OCI-LY3 (cell line): ENCODE data around the gene LIPG.

Source experiments
- H2AFZ ChIP-seq: fragments of 200-600, 300-600 bp; shearing (Covaris generic); 2 replicates; pipeline ENCODE4 v1.6.0; 2014; ENCODE audit warnings: antibody characterized with exemption, low read depth, low read length
- H3K27ac ChIP-seq: fragments of 200-600, 300-600 bp; sonication (generic); 2 replicates; pipeline ENCODE4 v1.5.1; 2014; ENCODE audit warnings: mild to moderate bottlenecking, low read length, moderate library complexity, mixed read lengths
- H3K27me3 ChIP-seq: fragments of 200-600, 300-600 bp; sonication (generic); 2 replicates; pipeline ENCODE4 v1.6.1; 2014; ENCODE audit warnings: low read depth, low read length, mixed read lengths
- H3K36me3 ChIP-seq: fragments of 200-600, 300-600 bp; sonication (generic); replicated peaks from 2 replicates; pipeline ENCODE3; 2014; ENCODE audit warnings: low read depth, low read length, mixed read lengths
- H3K4me1 ChIP-seq: fragments of 300-600, 200-600 bp; sonication (generic); 2 replicates; pipeline ENCODE4 v1.6.1; 2014; ENCODE audit warnings: low read length, mixed read lengths
- H3K4me2 ChIP-seq: fragments of 200-600, 300-600 bp; sonication (generic); 2 replicates; pipeline ENCODE4 v1.6.1; 2014; ENCODE audit warnings: low read length, mixed read lengths
- H3K4me3 ChIP-seq: fragments of 300-600, 200-600 bp; sonication (generic); 2 replicates; pipeline ENCODE4 v1.5.1; 2014; ENCODE audit warnings: antibody characterized with exemption, mild to moderate bottlenecking, low read length, moderate library complexity
- H3K79me2 ChIP-seq: fragments of 300-600, 200-600 bp; shearing (Covaris generic); 2 replicates; pipeline ENCODE4 v1.6.1; 2014; ENCODE audit warnings: mild to moderate bottlenecking, low read length, mixed read lengths
- H3K9ac ChIP-seq: fragments of 300-600, 200-600 bp; shearing (Covaris generic); 2 replicates; pipeline ENCODE4 v1.6.0; 2014; ENCODE audit warnings: mild to moderate bottlenecking, low read length, moderate library complexity
- H3K9me3 ChIP-seq: fragments of 200-600, 300-600 bp; shearing (Covaris generic); 2 replicates; pipeline ENCODE4 v1.6.1; 2014; ENCODE audit warnings: low read length, mixed read lengths; ENCODE audit not compliant: insufficient read depth
- H4K20me1 ChIP-seq: fragments of 200-600, 300-600 bp; sonication (generic); 2 replicates; pipeline ENCODE4 v1.6.1; 2016; ENCODE audit warnings: low read length, mixed read lengths; ENCODE audit not compliant: insufficient read depth
- CTCF ChIP-seq: fragments of 200-600, 300-600 bp; sonication (generic); IDR thresholded peaks from 2 replicates; pipeline ENCODE4 v1.5.1; 2014; ENCODE audit warnings: antibody characterized with exemption, low read length, low read depth
- EZH2phosphoT487 ChIP-seq: fragments of 200-600 bp; shearing (Covaris generic); IDR thresholded peaks from 2 replicates; pipeline ENCODE4 v1.6.1; 2018; ENCODE audit warnings: antibody characterized with exemption, mixed run types, low read depth

Gene LIPG

GRCh38 chr18:49565101-49565500, 3.2 kb downstream of the LIPG start:
- no peaks in the 10 kb centered on the region for H3K36me3 ChIP-seq
- H3K27ac ChIP-seq: no peak overlapping the region
- H3K79me2 ChIP-seq: no peaks in the 10 kb centered on the region
- no peaks in the 10 kb centered on the region for H4K20me1 ChIP-seq
- TF ChIP-seq EZH2phosphoT487 (no peak), CTCF (no peak)
- no peaks in the 10 kb centered on the region for H3K9me3 ChIP-seq
- peak overlapping the region; percentile 12 for H2AFZ ChIP-seq
- H3K4me1 ChIP-seq: peaks cover 47% of the 10 kb centered on the region
- peak overlapping the region; percentile 20 for H3K9ac ChIP-seq
- H3K4me2 ChIP-seq: peak overlapping the region; percentile 87
- peaks cover 24% of the 10 kb centered on the region for H3K27me3 ChIP-seq
- peak overlapping the region; percentile 69 for H3K4me3 ChIP-seq

DNA sequence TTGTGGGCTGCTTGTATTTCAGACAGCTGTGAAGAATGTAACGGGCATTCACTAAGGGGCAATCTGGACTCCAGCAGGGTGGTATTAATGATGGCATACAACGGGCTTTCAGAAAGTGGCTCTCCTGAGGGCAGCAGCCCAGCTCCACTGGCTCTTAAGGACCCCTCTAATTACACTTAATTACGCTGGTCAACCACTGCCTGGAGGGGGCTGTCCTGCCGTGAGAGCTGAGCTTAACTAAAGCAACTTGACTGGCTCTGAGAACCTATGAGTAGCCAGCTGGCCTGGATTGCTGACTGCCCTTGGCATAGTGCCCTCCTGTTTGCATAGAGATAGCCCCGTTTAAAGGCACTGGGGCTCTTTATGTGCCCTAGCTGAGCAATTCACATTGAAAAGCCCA, 3.8 kb downstream of the LIPG start:
- H3K4me2 ChIP-seq: peak overlapping the region; percentile 87

DNA sequence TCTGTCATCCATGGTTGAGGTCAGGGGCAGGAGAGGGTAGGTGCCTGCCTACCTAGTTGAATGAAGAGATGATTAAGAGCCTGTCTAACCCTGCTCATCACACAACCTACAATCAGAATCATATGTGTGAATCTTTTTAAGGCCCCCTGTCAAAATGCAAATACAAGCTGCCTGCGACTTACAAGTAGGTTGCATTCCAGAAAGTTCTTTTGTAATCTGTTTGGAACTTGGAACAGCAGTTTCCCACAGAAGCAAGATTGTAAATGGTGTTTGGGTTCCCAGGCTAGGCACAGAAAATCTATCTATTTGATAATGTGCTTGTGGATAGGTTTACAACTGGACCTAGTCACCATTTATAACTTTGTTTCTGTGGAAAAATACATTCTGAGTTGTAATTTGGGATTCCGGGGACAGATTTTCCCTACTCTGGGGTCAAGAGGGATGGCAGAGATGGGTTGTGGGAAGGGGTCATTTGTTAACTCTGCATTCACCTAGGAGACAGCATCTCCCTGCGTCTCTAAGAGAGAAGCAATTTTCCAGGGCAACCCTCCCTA, 4.4 kb downstream of the LIPG start:
- H3K27ac ChIP-seq: no peak overlapping the region
- H2AFZ ChIP-seq: no peak overlapping the region
- H3K4me2 ChIP-seq: no peak overlapping the region
- no peaks in the 10 kb centered on the region for H4K20me1 ChIP-seq
- no peak overlapping the region for H3K9ac ChIP-seq
- no peaks in the 10 kb centered on the region for H3K36me3 ChIP-seq
- TF ChIP-seq CTCF (no peak), EZH2phosphoT487 (no peak)
- H3K79me2 ChIP-seq: no peaks in the 10 kb centered on the region
- peaks cover 19% of the 10 kb centered on the region for H3K27me3 ChIP-seq
- H3K4me1 ChIP-seq: peaks cover 41% of the 10 kb centered on the region
- H3K4me3 ChIP-seq: no peak overlapping the region
- no peaks in the 10 kb centered on the region for H3K9me3 ChIP-seq

More for the DNA sequence above, 3.8 kb downstream of the LIPG start:
- Histone ChIP-seq H3K36me3 (no peaks in the 10 kb centered on the region), H3K9me3 (no peaks in the 10 kb centered on the region), H3K79me2 (no peaks in the 10 kb centered on the region), H3K27me3 (peaks cover 19% of the 10 kb centered on the region), H3K4me1 (peaks cover 42% of the 10 kb centered on the region), H3K9ac (peak overlapping the region; percentile 20; the same call in 1 of the 2 replicates), H3K4me3 (peak overlapping the region; percentile 69), H4K20me1 (no peaks in the 10 kb centered on the region), H3K27ac (no peak overlapping the region), H2AFZ (0 out of 2 replicates have a peak overlapping the region, but pooled peaks have one; percentile 12)
- TF ChIP-seq EZH2phosphoT487: no peak
- no peak for TF ChIP-seq CTCF

DNA sequence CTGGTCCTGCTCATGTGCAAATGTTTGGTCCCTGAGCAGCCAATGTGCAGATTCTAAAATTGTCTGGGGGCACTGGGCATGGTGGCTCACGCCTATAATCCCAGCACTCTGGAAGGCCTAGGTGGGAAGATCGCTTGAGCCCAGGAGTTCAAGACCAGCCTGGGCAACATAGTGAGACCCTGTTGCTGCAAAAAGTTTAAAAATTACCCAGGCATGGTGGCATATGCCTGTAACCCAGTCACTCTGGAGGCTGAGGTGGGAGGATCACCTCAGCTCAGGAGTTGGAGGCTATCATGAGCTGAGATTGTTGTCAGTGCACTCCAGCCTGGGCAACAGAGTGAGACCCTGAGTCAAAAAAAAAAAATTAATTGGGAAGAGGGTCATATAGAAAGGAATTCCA, 5.1 kb downstream of the LIPG start:
- Histone ChIP-seq H3K4me3 (no peak overlapping the region), H4K20me1 (no peaks in the 10 kb centered on the region), H2AFZ (no peak overlapping the region), H3K36me3 (no peaks in the 10 kb centered on the region), H3K27me3 (peaks cover 19% of the 10 kb centered on the region), H3K9ac (no peak overlapping the region), H3K4me2 (no peak overlapping the region), H3K9me3 (no peaks in the 10 kb centered on the region), H3K4me1 (peaks cover 43% of the 10 kb centered on the region), H3K79me2 (no peaks in the 10 kb centered on the region), H3K27ac (no peak overlapping the region)
- no peak for TF ChIP-seq EZH2phosphoT487
- TF ChIP-seq CTCF: no peak
